ENCODE results near the gene ADAMTS9. TPM values are rescaled to one million over a fixed set of nuclear protein-coding genes. Genes with fewer than 3 reads are reported as not detected.
A peak's percentile ranks its signal among the peaks of the same experiment; 100 is the strongest.

The ADAMTS9 gene
- polyA plus RNA-seq, 2 of the 4 experiments (the other 2 are of a cell fraction) = 0.34 to 1.1 TPM

DNA sequence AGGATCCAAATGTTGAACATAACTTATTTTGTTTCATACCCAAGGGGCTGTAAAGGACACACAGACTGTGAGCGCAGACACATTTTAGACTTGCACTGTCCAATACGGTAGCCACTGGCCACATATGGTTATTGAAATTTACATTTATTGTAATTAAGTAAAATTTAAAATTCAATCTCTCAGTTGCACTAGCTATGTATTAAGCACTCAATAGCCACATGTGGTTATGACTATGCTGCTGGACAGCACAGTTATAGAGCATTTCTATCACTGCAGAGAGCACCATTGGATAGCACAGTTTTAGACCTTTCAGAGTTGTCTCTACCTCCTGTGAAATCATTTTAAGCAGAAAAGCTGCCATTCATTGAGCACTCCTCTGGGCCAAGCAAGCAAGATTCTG is 204.3 kb downstream of the ADAMTS9 start:
- H3K4me2 ChIP-seq = no peak overlapping the region
- FAIRE-seq (no peak), DNase-seq (ENCODE audit: low read depth in 1 of 2, low spot score in 1 of 2) (no peak), ATAC-seq (no peak)
- no peaks in the 10 kb centered on the region for H3K4me1 ChIP-seq
- ChIA-PET CTCF (interaction anchor here (0.6 to 3.4 kb wide), 23 partner anchors 9 to 569 kb away, joined by 3 to 54 read pairs (median 4); partner anchors contain the start of gene PRICKLE2), POLR2A (no interaction called here)
- peak overlapping the region; percentile 20 to 74; a peak in 4 of 6 replicates for H3K27ac ChIP-seq
- WGBS (ENCODE audit: missing lambda C conversion rate) = 90% methylated on average over 2 of the region's 2 CpGs
- TF ChIP-seq TFCP2L1 (CRISPR knock-in tag; IDR thresholded peaks at IDR 0.05) = no peak
- no peak for TF ChIP-seq RCOR1 (IDR thresholded peaks at IDR 0.05; ENCODE audit: low read depth, low read length)
- TF ChIP-seq NFE2L2 (conservative IDR thresholded peaks at IDR 0.05; ENCODE audit: low read length) = no peak
- TF ChIP-seq, protein P1, sequence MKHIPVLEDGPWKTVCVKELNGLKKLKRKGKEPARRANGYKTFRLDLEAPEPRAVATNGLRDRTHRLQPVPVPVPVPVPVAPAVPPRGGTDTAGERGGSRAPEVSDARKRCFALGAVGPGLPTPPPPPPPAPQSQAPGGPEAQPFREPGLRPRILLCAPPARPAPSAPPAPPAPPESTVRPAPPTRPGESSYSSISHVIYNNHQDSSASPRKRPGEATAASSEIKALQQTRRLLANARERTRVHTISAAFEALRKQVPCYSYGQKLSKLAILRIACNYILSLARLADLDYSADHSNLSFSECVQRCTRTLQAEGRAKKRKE (CRISPR knock-in tag; IDR thresholded peaks at IDR 0.05; ENCODE audit: low read depth) = no peak
- no peak for TF ChIP-seq HOXB13 (CRISPR knock-in tag; IDR thresholded peaks at IDR 0.05; ENCODE audit: low read depth)
- TF ChIP-seq MAZ (IDR thresholded peaks at IDR 0.05; ENCODE audit: borderline replicate concordance, low read depth, low read length) = no peak
- TF ChIP-seq, protein P2, sequence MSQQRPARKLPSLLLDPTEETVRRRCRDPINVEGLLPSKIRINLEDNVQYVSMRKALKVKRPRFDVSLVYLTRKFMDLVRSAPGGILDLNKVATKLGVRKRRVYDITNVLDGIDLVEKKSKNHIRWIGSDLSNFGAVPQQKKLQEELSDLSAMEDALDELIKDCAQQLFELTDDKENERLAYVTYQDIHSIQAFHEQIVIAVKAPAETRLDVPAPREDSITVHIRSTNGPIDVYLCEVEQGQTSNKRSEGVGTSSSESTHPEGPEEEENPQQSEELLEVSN (IDR thresholded peaks at IDR 0.05; ENCODE audit: borderline replicate concordance, low read depth) = no peak
- no peak for TF ChIP-seq HDAC2 (IDR thresholded peaks at IDR 0.05)
- no peak for TF ChIP-seq HEYL (CRISPR knock-in tag; IDR thresholded peaks at IDR 0.05)
- no peak for TF ChIP-seq FOXS1 (CRISPR knock-in tag; IDR thresholded peaks at IDR 0.05)
- TF ChIP-seq CBX2 (IDR thresholded peaks at IDR 0.05; ENCODE audit: borderline replicate concordance, low read depth) = no peak
- no peak for TF ChIP-seq JUN (IDR thresholded peaks at IDR 0.05)
- no peak for TF ChIP-seq GATA3 (IDR thresholded peaks at IDR 0.05; ENCODE audit: borderline replicate concordance)
- TF ChIP-seq POLR2A (IDR thresholded peaks at IDR 0.05; ENCODE audit: low read length) = no peak
- TF ChIP-seq MYC (IDR thresholded peaks at IDR 0.05; ENCODE audit: borderline replicate concordance, low read length) = no peak
- no peaks in the 10 kb centered on the region for H3K9me3 ChIP-seq
- no peak overlapping the region for H3K4me3 ChIP-seq

DNA sequence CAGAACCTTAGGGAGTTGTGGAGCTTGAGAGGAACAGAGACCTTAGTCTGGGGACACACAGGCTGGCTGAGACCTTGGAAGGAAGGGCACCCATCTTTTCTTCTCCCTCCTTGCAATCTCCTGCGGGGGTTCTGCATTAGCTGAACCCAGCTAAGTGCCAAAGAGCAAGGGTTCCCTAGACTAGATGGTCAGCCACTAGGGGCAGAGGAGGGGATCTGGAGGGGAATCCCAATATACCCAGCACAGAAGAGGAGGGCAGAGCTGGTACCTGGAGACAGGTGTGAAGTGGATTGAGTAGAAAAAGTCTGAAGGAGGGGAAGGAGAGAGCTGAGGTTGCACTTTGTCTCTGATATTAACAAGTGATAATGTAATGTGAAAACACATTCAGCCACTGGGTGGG is 212.8 kb downstream of the ADAMTS9 start:
- DNase-seq (ENCODE audit: low read depth in 1 of 2, low spot score in 1 of 2) = peak in 1 of 2 experiments; percentile 3
- no peaks in the 10 kb centered on the region for H3K9me3 ChIP-seq
- no peak for FAIRE-seq
- ChIA-PET POLR2A (no interaction called here), CTCF (interaction anchor here (0.8 to 2.8 kb wide), 4 partner anchors 10 to 444 kb away, joined by 3 to 22 read pairs (median 4); no protein-coding TSS in a partner anchor)
- H3K4me2 ChIP-seq = no peak overlapping the region
- H3K4me3 ChIP-seq = no peak overlapping the region
- no peaks in the 10 kb centered on the region for H3K4me1 ChIP-seq
- peak; percentile 34 to 62; a peak in 2 of 6 replicates for ATAC-seq
- H3K27ac ChIP-seq = no peak overlapping the region
- TF ChIP-seq EHF (CRISPR knock-in tag; IDR thresholded peaks at IDR 0.05) (no peak), RCOR1 (IDR thresholded peaks at IDR 0.05; ENCODE audit: low read depth, low read length) (no peak), KDM1A (IDR thresholded peaks at IDR 0.05; ENCODE audit: low read depth) (no peak), MYC (IDR thresholded peaks at IDR 0.05; ENCODE audit: borderline replicate concordance, low read length) (no peak), EHMT2 (IDR thresholded peaks at IDR 0.05; ENCODE audit: low read depth) (no peak), POLR2A (IDR thresholded peaks at IDR 0.05; ENCODE audit: low read length) (no peak), NR3C1 (IDR thresholded peaks at IDR 0.05) (no peak)
- TF ChIP-seq, protein P3, sequence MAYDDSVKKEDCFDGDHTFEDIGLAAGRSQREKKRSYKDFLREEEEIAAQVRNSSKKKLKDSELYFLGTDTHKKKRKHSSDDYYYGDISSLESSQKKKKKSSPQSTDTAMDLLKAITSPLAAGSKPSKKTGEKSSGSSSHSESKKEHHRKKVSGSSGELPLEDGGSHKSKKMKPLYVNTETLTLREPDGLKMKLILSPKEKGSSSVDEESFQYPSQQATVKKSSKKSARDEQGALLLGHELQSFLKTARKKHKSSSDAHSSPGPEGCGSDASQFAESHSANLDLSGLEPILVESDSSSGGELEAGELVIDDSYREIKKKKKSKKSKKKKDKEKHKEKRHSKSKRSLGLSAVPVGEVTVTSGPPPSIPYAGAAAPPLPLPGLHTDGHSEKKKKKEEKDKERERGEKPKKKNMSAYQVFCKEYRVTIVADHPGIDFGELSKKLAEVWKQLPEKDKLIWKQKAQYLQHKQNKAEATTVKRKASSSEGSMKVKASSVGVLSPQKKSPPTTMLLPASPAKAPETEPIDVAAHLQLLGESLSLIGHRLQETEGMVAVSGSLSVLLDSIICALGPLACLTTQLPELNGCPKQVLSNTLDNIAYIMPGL (CRISPR knock-in tag; IDR thresholded peaks at IDR 0.05; ENCODE audit: borderline replicate concordance) = no peak
- no CpG with 5 or more reads among the region's 1 CpG for WGBS (ENCODE audit: missing lambda C conversion rate)

DNA sequence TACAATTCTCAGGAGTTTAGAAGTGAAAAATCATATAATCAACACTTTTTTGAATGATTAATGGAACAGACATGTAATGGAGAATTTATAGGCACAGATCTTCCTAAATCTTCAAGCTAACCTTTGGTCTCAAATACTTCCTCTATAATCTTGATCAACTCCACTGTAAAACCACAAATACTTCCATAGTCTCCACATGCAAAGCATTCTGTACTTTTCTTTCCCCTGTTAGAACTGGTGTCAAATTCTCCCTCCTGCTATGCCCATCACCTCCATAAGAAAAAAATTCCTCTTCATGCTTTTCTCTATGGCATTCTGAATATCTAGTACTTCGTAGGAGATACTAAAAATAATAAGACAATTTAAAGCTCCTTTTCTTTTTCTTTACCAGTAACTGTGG is 214.3 kb downstream of the ADAMTS9 start:
- no peak for TF ChIP-seq CBX8 (IDR thresholded peaks at IDR 0.05)
- TF ChIP-seq, protein P4, sequence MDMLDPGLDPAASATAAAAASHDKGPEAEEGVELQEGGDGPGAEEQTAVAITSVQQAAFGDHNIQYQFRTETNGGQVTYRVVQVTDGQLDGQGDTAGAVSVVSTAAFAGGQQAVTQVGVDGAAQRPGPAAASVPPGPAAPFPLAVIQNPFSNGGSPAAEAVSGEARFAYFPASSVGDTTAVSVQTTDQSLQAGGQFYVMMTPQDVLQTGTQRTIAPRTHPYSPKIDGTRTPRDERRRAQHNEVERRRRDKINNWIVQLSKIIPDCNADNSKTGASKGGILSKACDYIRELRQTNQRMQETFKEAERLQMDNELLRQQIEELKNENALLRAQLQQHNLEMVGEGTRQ (IDR thresholded peaks at IDR 0.05) = no peak
- no peak for TF ChIP-seq HOXB5 (CRISPR knock-in tag; IDR thresholded peaks at IDR 0.05)
- TF ChIP-seq NFE2L2 (conservative IDR thresholded peaks at IDR 0.05; ENCODE audit: low read length) = no peak
- TF ChIP-seq, protein P5, sequence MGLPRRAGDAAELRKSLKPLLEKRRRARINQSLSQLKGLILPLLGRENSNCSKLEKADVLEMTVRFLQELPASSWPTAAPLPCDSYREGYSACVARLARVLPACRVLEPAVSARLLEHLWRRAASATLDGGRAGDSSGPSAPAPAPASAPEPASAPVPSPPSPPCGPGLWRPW (IDR thresholded peaks at IDR 0.05) = no peak
- TF ChIP-seq ZSCAN20 (CRISPR knock-in tag; IDR thresholded peaks at IDR 0.05) = no peak
- TF ChIP-seq FOSL2 (IDR thresholded peaks at IDR 0.05) = no peak
- no peak for TF ChIP-seq FOSL2 (CRISPR knock-in tag; IDR thresholded peaks at IDR 0.05)
- TF ChIP-seq BHLHE40 (IDR thresholded peaks at IDR 0.05; ENCODE audit: low read depth, low read length) = no peak
- ChIA-PET POLR2A (no interaction called here), CTCF (interaction anchor here (1.9 kb wide), 1 partner anchor 11 kb away, joined by 6 read pairs; no protein-coding TSS in a partner anchor)
- whole genome bisulfite sequencing (ENCODE audit: missing lambda C conversion rate) = 50% methylated on average over 1 of the region's 1 CpG
- Histone ChIP-seq H3K4me3 (no peak overlapping the region), H3K4me2 (no peak overlapping the region), H3K4me1 (no peaks in the 10 kb centered on the region), H3K27ac (no peak overlapping the region), H3K9me3 (no peaks in the 10 kb centered on the region)
- no peak for DNase-seq (ENCODE audit: low read depth in 1 of 2, low spot score in 1 of 2)
- no peak for ATAC-seq
- FAIRE-seq = no peak
